ENCODE measurements around the gene THSD4. TPM values are rescaled to one million over a fixed set of nuclear protein-coding genes. Genes with fewer than 3 reads are reported as not detected.
A peak's percentile ranks its signal among the peaks of the same experiment; 100 is the strongest.

The THSD4 gene
- total RNA-seq, 1 donor from 2014 or later: 1.4 TPM

- no peaks in the 10 kb centered on the region for H3K27me3 Mint-ChIP-seq (ENCODE audit: low read depth)
- H3K36me3 Mint-ChIP-seq (ENCODE audit: low read depth): no peaks in the 10 kb centered on the region
- no peak overlapping the region for H3K27ac Mint-ChIP-seq (ENCODE audit: unreplicated experiment)
- H3K9me3 Mint-ChIP-seq: no peaks in the 10 kb centered on the region
- H3K4me1 Mint-ChIP-seq: no peaks in the 10 kb centered on the region
- DNase-seq (ENCODE audit: low read depth, low spot score): no peak
- no peak overlapping the region for H3K4me3 Mint-ChIP-seq
- TF ChIP-seq, protein P1, sequence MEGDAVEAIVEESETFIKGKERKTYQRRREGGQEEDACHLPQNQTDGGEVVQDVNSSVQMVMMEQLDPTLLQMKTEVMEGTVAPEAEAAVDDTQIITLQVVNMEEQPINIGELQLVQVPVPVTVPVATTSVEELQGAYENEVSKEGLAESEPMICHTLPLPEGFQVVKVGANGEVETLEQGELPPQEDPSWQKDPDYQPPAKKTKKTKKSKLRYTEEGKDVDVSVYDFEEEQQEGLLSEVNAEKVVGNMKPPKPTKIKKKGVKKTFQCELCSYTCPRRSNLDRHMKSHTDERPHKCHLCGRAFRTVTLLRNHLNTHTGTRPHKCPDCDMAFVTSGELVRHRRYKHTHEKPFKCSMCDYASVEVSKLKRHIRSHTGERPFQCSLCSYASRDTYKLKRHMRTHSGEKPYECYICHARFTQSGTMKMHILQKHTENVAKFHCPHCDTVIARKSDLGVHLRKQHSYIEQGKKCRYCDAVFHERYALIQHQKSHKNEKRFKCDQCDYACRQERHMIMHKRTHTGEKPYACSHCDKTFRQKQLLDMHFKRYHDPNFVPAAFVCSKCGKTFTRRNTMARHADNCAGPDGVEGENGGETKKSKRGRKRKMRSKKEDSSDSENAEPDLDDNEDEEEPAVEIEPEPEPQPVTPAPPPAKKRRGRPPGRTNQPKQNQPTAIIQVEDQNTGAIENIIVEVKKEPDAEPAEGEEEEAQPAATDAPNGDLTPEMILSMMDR (conservative IDR thresholded peaks at IDR 0.05): no peak
Measured at GRCh38 chr15:71357321-71357732, 242.1 kb downstream of the THSD4 start.

DNA sequence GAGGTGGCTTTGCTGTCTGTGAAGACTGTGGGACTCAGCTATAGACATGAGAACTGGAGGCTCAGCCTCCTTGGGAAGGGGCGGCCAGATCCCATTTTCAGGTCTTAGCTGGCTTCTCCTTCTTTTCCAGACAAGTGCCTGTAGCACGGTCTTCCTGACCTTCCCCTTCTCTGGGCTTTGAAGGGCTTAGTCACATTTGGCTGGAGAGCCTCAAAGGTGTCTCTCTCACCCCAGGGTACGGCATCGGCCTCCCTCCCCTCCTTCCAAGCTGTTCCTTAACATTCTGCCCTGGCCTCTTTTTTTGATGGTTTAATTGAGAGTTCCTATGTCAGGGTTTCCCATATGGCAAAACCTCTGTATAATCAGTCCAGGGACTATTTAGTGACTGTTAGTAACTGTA is 242.7 kb downstream of the THSD4 start:
- TF ChIP-seq, protein P1 (conservative IDR thresholded peaks at IDR 0.05): no peak
- H3K36me3 Mint-ChIP-seq (ENCODE audit: low read depth): no peaks in the 10 kb centered on the region
- H3K4me3 Mint-ChIP-seq: no peak overlapping the region
- H3K27ac Mint-ChIP-seq (ENCODE audit: unreplicated experiment): no peak overlapping the region
- H3K27me3 Mint-ChIP-seq (ENCODE audit: low read depth): no peaks in the 10 kb centered on the region
- no peaks in the 10 kb centered on the region for H3K4me1 Mint-ChIP-seq
- no peak for DNase-seq (ENCODE audit: low read depth, low spot score)
- no peaks in the 10 kb centered on the region for H3K9me3 Mint-ChIP-seq

- Mint-ChIP-seq H3K4me1 (peaks cover 4% of the 10 kb centered on the region), H3K36me3 (ENCODE audit: low read depth) (no peaks in the 10 kb centered on the region), H3K4me3 (no peak overlapping the region), H3K27ac (ENCODE audit: unreplicated experiment) (peak overlapping the region; percentile 76), H3K9me3 (no peaks in the 10 kb centered on the region), H3K27me3 (ENCODE audit: low read depth) (no peaks in the 10 kb centered on the region)
- no peak for DNase-seq (ENCODE audit: low read depth, low spot score)
- TF ChIP-seq, protein P1 (conservative IDR thresholded peaks at IDR 0.05): no peak
Measured at GRCh38 chr15:71359246-71359645, 244.0 kb downstream of the THSD4 start.

GRCh38 chr15:71362556-71362955 is 247.3 kb downstream of the THSD4 start:
- Mint-ChIP-seq H3K27me3 (ENCODE audit: low read depth) (no peaks in the 10 kb centered on the region), H3K4me1 (peaks cover 4% of the 10 kb centered on the region), H3K9me3 (no peaks in the 10 kb centered on the region), H3K27ac (ENCODE audit: unreplicated experiment) (no peak overlapping the region), H3K4me3 (no peak overlapping the region), H3K36me3 (ENCODE audit: low read depth) (no peaks in the 10 kb centered on the region)
- TF ChIP-seq, protein P1 (conservative IDR thresholded peaks at IDR 0.05): no peak
- DNase-seq (ENCODE audit: low read depth, low spot score): no peak

DNA sequence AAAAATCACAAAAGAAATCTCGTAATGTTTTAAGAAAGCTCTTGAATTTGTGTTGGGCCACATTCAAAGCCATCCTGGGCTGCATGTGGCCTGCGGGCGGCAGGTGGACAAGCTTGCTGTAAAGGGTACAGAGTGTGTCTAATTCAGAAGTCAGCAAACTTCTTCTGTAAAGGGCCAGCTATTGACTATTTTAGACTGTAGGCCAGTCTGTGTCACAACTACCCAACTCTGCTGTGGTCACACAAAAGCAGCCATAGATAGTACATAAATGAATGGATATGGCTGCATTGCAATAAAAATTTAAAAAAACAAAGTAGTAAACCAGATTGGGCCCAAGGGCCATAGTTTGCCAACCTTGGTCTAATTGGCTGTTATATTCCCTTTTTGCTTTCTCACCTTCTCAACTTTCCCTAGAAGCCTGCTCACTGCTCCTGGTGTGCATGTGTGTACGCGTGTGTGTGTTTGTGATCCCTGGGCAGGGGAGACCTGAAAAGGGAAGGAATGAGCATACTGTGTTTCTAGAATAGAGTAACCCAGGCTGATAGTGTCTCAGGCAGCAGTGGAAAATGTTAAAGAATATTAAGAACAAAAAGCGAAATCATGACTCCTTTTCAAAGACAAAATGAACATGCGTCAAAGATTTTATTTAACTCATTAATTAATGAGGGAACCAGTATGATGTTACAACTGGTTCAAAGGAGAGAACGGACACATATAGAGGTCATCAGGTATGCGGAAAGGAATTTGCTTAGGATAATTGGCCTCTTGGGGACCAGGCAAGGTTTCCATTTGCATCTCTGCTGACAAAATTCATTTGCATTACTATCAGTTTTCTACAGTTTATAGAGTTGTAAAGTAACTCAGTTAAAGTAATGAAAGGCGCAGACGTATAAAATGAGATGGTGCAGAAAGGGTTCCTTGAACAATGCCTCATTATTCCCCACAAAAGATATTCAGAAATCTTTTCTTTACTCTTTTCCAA is 248.0 kb downstream of the THSD4 start:
- H3K9me3 Mint-ChIP-seq: no peaks in the 10 kb centered on the region
- H3K27ac Mint-ChIP-seq (ENCODE audit: unreplicated experiment): no peak overlapping the region
- H3K4me1 Mint-ChIP-seq: peaks cover 4% of the 10 kb centered on the region
- no peaks in the 10 kb centered on the region for H3K27me3 Mint-ChIP-seq (ENCODE audit: low read depth)
- TF ChIP-seq, protein P1 (conservative IDR thresholded peaks at IDR 0.05): no peak
- no peak for DNase-seq (ENCODE audit: low read depth, low spot score)
- no peak overlapping the region for H3K4me3 Mint-ChIP-seq
- H3K36me3 Mint-ChIP-seq (ENCODE audit: low read depth): no peaks in the 10 kb centered on the region
